SIG-M5 treated with dmso at 0.1 percent for 504 hours (cell line): ENCODE measurements around the gene POFUT2.
"Not testable (repeated sequence)": the region's sequence is repeated elsewhere in the genome, so short reads cannot be mapped to it uniquely, and the experiment has no call there.

Experiments
- DNase-seq: peaks from one replicate; lab custom pipeline; 2025; ENCODE audit not compliant: unreplicated experiment; lab: John Stamatoyannopoulos, UW

Gene POFUT2

DNA sequence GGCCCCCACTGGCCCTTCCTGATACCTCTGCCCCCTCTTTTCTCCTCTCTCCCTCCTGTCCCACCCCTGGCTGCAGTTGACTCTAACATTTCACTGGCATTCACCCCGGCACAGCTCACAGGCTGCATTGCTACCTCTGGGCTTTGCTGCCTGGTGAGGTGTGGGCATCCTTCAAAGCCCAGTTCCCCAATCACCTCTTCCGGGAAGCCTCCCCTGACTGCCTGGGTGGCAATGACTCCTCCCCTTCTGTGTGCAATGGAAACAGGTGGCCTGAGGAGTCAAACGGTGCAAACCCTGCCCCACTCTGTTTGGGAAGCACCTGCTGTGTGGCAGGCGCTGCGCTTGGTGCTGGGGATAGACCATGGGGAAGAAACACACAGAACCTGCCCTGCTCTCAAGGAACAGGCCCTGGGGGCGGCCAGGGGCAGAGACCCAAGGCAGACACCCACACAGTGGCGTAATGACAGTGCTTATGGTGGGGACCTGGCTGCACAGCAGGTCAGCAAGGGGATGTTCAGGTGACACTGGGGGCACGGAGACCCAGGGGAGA lies 39.3 kb upstream of the POFUT2 start:
- no peak for DNase-seq

DNA sequence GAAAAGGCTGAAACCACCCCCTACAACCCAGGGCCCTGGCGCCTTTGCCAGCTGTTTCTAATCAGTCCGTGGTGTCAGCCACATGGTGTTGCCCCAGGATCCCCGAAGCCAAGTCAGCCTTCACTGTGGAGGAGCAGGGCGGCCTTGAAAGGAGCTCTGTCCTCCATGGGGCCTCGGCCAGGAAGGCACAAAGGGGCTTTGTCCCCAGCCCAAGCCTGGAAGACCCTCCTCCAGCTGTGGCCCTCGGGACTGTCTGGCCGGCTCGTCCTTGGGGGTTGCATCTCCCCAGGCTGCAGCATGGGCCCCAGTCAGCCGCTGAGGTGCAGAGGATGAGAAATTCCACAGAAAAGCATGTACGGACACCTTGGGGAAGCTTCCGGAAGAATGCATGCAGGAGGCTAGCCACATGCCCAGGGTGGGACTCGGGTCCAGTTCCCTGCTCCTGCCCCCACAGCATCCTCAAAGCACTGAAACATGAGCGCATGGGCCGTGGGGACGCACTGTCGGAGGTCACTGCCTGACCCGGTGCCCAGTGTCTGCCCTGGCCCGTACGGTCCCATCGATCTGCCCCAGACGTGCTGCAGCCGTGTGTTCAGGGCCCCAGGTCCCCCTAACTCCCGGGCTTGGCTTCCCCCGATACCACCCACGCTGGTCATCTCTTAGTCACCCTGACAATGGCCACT lies 38.6 kb upstream of the POFUT2 start:
- no peak for DNase-seq

DNA sequence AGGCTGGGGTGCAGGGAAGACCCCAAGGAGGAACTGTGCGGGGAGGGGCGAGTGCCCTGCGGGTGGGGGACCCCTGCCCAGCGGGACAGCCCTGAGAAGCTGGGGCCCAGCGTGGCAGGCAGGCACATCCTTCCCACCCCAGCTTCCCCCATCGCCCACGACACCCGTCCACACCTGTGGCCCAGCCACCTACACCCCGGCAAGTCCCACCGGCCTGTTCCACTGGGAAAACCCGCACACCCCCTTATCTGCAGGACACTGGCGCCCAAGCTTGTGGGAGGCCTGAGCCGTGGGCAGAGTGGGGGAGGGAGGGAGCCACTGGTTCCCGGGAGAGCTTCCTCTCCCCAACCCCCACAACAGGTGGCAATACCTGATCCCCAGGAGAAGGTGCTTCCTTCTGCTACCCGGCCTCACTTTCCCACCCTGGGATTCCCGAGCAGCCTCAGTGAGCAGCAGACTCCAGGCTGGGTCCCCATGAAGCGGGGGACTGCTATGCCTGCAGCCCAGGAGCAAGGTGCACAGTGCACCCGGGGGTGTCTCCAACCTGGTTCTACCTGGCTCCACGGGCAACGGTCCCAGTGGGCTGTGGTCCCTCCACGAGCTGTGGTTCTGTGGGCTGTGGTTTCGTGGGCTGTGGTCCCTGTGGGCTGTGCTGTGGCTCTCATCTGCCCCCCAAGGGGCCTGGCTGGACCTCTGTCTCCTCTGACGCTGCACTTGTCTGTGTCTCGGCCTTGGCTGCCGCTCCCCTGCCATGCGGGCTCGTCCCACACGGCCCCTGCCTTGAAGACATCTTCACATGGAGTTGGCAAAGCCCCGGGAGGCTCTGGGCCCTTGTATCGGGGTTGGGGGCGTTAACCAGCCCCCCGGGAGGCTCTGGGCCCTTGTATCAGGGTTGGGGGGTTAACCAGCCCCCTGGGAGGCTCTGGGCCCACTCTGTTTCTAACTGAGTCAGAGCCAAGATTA lies 37.8 kb upstream of the POFUT2 start:
- no peak for DNase-seq

DNA sequence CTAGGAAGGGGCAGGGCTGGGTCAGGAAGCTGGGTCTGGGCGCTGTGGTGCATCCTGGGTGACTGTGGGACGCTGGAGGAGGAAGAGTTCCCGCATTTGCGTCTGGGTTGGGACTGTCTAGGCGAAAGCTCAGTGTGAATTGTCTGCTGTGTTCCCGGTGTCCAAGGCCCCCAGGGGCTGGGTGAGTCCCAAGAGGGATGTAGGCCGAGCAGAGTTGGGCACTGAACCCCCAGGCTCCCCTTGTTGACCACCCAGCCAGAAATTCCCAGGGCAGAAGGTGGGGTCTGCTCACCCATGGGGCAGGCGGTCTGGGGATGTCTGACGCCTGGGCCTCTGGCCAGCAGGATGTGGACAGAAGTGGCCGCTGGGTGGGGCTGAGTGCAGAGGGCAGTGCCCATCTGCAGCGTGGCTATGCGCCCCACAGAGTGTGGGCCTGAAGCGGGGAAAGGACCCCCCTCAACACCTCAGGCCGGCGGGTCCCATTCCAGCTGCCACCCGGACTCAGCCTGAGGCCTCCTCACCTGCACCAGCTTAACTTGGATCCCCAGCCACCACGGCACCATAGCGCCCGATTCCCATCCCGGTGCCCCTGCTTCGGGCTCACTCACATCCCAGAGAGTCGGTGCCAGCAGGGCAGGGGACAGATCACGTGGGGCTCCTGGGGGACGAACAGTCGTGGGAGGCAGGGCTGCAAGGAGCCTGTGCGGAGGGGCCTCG lies 37.0 kb upstream of the POFUT2 start:
- DNase-seq, result no peak

DNA sequence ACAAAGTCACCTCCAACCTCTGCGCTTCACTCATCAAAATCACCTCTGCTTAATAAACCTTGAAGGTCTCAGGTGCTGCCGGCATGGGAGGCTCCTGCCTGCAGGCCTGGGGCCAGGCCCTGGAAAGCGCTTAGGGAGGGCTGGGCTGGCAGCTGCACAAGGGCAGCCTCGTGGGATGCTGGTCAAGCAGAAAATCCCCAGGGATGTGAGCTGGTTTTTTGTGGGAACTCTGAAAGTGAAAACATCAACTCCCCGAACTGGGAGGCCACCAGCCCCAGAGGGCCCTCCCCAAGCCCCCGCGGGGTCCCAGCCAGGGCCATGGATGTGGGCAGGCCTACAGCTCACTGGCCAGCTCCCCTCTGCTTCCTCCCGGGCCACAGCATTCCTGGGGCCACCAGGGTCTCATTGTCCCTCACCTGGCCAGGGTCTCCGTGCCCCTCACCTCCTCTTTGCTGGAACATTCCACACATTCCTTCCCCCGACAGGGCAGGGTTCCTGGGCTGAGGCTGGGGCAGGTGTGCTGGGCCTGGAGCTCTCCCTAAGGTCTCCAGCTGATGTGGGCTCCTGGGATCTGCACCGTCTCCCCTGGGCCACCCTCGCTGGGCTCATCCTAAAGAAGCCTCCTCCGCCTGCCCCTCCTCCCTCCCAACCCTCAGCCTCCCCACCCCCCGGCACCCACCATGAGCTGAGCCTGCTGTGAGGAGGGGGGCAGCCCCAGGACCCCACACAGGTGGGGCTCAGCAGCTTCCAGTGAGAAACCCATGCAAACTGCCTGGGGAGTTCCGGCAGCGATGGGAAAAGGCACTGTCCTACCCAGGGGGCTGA lies 36.0 kb upstream of the POFUT2 start:
- no peak for DNase-seq

DNA sequence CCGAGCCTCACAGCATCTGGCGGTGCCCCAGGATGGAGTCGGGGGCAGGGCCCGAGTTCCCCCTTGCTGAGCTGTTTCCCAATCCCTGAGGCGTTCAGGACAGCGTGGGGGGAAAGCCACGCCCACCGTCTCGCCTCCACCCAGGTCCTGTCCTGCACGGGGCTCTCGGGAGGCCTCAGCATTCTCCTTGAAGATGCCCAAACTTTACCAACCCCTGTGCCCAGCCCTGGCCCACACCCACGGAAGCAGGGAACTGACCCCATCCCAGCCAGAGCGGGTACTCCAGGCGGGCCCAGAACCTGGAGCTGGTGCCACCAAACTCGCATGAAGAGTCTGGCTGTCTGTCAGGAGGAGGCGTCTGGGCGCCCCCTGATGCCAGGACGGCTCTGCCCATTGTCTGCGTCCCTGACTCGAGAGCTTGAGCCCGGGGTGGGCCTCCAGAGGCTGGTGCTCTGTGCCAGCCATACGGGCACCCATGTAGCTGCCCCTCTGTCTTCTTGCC lies 35.3 kb upstream of the POFUT2 start:
- no peak for DNase-seq

DNA sequence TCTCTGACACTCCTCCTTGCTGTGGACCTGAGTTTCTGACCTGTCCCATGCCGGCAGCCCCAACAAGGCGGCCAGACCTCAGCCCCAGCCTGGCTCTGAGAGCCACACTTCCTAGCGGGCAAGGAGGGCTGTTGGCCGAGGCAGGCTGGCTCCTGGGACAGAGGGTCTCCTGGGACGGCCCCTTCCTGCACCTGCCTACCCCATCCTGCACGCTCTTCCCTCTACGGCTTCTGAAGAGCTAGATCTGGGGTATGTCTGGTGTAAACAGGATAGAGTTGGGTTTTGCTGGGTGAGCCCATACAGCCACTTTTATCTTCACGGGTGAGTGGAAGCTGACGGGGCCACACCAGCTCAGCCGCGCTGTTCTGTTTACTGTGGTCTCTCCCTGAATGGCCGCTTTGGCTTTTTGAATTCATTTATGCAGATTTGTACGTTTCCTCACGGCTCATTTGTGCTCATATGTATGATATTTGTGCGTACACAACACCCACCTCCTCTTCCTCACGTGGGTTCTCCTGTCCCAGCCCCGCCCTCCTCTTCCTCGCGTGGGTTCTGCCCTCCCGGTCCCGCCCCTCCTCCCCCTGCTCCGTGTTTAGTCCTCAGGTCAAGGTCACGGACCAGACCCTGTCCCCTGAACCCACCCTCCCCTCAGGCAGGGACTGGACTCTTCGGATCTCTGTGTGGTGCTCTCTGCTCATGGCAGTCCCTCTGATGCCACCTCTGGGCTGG lies 34.7 kb upstream of the POFUT2 start:
- no peak for DNase-seq

DNA sequence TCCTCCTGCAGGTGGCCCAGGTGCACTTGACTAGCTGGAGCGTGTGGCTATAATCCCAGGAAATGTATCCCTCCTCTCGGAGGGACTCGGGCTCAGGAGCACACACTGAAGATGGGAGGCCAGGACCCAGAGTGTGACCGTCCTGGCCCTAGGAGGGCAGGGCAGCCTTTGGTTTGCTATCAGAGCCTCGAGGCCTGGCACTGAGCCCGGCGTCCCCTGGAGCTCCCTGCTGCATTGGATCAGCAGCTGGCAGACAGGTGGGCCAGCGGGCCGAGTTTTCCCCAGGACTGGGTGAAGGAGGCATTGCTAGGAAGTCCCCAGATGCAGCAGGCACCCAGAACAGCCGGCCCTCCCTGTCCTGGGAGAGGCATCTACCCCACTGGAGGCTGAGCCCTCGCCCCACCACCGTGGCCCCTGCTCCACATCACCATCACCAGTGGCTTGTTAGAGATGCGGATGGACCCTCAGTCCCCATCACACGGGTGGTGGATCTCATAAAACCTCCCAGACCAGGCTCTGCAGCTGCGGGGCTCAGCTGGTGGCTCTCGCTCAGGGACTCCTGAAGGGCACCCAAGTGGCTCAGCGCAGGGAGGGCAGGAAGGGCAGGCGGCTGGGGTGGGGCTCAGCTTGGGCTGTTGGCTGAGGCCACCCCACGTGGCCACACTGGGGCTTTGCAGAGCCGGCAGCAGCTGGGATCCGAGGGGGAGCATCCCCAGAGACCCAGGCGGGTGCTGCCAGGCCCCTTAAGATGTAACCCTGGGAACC lies 32.7 kb upstream of the POFUT2 start:
- DNase-seq, result no peak

DNA sequence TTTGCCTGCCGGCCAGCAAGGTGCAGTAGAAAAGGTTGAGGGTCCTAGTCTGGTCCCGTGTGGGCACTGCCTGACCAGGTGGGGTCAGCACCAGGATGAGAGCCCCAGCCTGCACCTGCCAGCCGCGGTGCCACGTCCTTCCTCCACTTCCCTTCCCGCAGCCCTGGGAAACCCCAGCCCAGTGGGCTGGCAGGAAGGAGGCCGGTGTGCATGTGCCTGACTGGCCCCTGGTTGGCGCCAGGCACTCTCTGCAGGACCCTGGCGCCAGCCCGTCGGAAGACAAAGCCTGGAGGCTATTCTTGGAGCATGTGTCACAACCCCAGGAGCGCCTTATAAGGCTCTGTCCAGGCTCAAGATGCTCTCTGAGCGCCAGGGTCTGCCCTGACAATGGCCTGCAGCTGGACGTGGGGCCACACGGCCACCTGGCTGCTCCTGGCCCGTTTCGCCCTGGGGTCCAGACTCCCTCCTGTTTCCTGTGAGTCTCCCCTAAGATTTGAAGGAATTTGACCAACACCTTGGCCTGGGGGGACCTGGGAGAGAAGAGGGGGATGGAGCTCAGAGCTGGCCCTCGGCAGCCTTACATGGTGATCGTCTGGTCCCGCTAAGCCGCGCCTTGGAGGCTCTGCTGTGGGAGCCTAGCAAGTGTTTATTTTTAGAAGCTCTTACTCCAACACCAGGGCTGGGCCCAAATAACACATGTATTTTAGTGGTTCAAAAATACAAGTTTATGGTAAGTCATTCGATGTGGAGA lies 31.9 kb upstream of the POFUT2 start:
- DNase-seq, result no peak

DNA sequence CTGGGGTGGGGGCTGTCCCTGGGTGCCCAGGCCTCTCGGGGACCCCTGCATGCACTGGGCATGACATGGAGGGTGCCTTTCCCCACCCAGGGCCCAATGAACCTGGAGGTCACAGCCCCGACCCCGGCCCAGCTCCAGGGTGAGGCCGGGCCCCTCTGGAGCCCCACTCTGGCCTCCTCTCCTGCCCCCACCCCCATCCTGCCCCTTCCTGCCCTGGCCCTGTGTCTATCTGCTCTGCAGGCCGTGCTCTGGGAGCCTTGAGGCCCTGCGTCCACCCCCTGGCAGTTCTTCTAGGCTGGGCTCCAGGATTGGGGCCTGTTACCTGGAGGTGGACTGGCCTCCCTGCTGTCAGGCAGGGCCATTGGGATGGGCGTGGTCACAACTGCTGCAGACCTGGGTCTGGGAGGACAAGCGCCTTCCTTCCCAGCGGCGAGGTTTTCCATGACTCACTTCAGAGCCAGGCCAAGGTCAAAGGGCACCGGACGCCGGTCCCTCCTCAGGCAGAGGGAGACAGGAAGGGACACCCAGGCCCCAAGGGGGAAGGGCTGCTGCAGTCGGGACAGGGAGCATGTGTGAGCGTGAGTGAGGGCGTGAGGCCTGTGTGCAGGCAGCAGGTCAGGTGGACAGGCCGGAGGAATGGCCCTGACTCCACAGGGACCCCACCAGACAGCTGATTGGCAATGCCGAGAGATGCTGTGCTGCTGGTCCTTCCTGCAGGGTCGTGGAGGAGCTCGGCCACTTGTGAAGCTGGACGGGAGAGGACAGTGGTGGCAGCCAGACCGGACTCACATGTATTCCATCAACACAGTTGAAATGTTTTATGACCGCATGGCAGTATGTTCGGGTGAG lies 31.1 kb upstream of the POFUT2 start:
- DNase-seq, result no peak

DNA sequence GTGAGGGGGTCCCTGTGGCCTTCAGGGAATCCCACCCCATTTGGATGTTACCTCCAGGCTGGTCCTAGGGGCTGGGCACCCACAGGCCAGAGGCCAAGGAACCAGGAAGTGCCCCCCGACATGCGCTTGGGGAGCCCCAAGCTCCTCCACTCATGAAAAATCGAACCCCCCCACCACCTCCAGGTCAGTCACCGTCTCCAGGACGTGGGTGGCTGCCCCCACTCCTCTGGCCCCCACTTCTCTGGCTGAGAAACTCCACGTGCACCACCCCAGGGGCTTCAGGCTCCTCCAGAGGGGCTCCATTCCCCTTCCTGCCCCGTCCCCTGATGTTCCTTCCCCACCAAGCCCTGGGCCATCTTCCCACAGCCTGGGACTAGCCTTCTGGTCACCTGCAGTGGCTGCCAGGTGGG lies 30.5 kb upstream of the POFUT2 start:
- no peak for DNase-seq

DNA sequence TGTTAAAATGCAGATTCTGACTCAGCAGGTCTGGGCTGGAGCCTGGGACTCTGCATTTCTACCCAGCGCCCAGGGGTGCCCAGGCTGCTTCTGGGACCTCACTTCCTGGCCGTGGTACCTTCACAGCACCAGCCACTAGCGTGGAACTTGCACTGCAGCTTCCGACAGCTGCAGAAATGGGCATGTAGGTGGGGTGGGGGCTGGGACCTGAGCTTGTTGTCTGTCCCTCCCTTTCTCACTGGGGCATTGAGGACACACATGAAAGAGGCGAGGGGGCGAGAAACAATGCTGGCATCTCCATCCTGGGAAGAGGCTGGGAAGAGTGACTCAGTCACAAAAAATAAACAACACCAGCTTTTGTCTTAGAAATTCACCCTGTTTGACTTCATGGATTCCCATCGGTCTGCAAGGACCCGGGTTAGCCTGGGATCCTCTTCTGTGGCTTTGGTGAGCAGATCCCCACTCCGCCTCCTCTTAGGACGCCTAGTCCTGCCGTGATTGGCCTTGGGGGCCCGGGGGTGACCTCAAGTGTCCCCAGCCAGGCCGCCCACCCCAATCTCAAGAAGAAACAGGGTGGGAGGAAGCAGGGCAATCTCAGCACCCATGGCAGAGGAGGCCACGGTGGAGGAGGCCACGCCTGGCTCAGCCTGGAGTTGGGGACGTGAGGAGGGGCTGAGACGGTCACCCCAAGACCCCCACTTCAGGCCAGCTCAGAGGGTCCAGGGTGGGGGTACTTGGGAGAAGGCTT lies 29.9 kb upstream of the POFUT2 start:
- DNase-seq, result no peak

DNA sequence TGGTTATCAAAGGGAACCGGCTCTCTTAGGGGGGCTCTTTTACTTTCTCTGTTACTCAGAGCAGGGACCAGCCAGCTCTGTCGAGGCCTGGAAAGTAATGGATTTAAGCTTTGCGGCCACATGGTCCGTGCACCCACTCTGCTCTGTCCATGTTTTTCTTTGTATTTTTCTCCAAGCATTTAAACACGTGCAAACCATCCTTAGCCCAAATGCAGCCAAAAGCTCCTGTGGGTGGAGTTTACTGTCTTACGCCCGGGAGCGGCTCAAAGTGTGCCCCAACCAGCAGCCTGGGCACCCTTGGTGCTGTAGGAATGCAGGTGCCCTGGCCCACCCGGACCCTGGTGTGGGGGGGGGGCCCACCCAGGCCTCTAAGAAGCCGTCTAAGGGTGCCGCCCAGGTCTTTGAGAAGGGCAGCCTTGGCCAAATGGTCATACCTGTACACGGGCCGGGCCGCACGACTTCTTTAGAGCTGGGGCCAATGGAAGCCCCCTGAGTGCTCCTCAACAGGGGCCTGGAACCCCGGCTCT lies 29.2 kb upstream of the POFUT2 start:
- DNase-seq, result no peak

DNA sequence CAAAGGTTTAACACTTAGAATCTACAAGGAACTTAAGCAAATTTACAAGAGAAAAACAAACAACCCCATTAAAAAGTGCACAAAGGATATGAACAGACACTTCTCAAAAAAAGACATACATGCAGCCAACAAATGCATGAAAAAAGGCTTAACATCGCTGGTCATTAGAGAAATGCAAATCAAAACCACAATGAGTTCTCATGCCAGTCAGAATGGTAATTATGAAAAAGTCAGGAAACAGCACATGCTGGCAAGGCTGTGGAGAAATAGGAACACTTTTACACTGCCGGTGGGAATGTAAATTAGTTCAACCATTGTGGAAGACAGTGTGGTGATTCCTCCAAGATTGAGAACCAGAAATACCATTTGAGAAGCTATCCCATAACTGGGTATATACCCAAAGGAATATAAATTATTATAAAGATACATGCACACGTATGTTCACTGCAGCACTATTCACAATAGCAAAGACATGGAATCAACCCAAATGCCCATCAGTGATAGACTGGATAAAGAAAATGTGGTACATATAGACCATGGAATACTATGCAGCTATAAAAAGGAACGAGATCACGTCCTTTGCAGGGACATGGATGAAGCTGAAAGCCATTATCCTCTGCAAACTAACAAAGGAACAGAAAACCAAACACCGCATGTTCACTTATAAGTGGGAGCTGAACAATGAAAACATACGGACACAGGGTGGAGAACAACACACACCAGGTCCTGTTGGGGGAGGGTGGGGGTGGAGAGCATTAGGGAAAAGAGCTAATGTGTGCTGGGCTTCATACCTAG lies 28.2 kb upstream of the POFUT2 start:
- DNase-seq, result not testable (repeated sequence)

DNA sequence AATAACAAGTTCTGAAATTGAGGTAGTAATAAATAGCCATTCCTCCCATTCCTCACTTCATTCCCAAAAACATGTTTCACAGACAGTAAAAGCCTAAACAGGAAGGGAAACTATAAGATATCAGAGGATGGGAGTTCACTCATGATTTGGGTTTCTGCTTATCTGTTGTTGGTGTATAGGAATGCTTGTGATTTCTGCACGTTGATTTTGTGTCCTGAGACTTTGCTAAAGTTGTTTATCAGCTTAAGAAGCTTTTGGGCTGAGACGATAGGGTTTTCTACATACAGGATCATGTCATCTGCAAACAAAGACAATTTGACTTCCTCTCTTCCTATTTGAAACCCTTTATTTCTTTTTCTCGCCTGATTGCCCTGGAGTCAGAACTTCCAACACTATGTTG lies 26.0 kb upstream of the POFUT2 start:
- no peak for DNase-seq

DNA sequence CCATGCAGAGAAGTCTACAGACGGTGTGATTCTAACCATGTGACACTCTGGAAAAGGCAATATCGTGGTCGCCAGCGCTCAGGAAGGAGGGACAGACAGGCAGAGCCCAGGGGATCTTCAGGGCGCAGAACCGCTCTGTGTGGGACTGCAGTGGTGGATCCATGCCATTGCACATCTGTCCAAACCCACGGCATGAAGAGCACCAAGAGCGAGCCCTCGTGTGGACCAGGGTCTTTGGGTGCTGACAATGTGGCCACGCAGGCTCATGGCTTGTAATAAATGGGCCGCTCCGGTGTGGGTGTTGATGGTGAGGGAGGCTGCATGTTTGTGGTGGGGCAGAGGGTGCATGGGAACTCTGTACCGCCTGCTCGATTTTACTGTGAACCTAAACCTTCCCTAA lies 25.3 kb upstream of the POFUT2 start:
- DNase-seq, result no peak
